ENCODE results near the gene ANXA10. TPM values are rescaled to one million over a fixed set of nuclear protein-coding genes. Genes with fewer than 3 reads are reported as not detected.

ANXA10 gene
- total RNA-seq, 1 experiment from 2014 or later = not detected

GRCh38 chr4:168097161-168097560 lies 4.8 kb downstream of the ANXA10 start:
- no peak for ATAC-seq
- CTCF ChIA-PET = interaction anchor here (0.5 kb wide), 1 partner anchor 56 kb away, joined by 3 read pairs; no protein-coding TSS in a partner anchor
- TF ChIP-seq REST (IDR thresholded peaks at IDR 0.05; ENCODE audit: insufficient read depth in 1 of 2, low read depth in 2 of 2, low read length in 1 of 2) (no peak), POLR2AphosphoS5 (IDR thresholded peaks at IDR 0.05; ENCODE audit: low read depth, low read length) (no peak), CTCF (IDR thresholded peaks at IDR 0.05) (no peak), TCF7L2 (IDR thresholded peaks at IDR 0.05; ENCODE audit: low read depth, low read length) (no peak), SIN3A (IDR thresholded peaks at IDR 0.05; ENCODE audit: borderline replicate concordance, insufficient read depth, low read depth, low read length) (no peak)
- BruUV-seq (replicated peaks) = no TSS peak
- H3K4me3 ChIP-seq (ENCODE audit: low read depth in 2 of 2, low read length in 2 of 2) = no peak overlapping the region
- no peaks in the 10 kb centered on the region for H3K4me1 ChIP-seq (ENCODE audit: control insufficient read depth, insufficient read depth, low read length)
- H3K36me3 ChIP-seq (ENCODE audit: control insufficient read depth, insufficient read depth, low read length) = no peaks in the 10 kb centered on the region
- no peaks in the 10 kb centered on the region for H3K27me3 ChIP-seq (ENCODE audit: control insufficient read depth, insufficient read depth, low read length)
- no peak for DNase-seq (ENCODE audit: low read depth, low spot score)
- H3K27ac ChIP-seq (ENCODE audit: low read length) = peak overlapping the region; percentile 34; the same call in 1 of the 2 replicates
- intact Hi-C loops (cut with micrococcal nuclease; ENCODE audit: unreplicated experiment) = no loop called here
- peaks cover 10% of the 10 kb centered on the region; the same call in 1 of the 2 replicates for H3K9me3 ChIP-seq (ENCODE audit: control insufficient read depth, insufficient read depth, low read depth, low read length)
- POLR2A ChIA-PET = no interaction called here
- in situ Hi-C loops (cut with HindIII; ENCODE audit: low pct_unique_long_range_greater_than_20kb, low sequenced_read_pairs) = no loop called here

- in situ Hi-C loops (cut with HindIII; ENCODE audit: low pct_unique_long_range_greater_than_20kb, low sequenced_read_pairs) = no loop called here
- ATAC-seq = peak; percentile 79
- no TSS peak for BruUV-seq (replicated peaks)
- Histone ChIP-seq H3K4me3 (ENCODE audit: low read depth in 2 of 2, low read length in 2 of 2) (no peak overlapping the region), H3K27ac (ENCODE audit: low read length) (no peak overlapping the region; the same call in 1 of the 2 replicates), H3K36me3 (ENCODE audit: control insufficient read depth, insufficient read depth, low read length) (no peaks in the 10 kb centered on the region), H3K27me3 (ENCODE audit: control insufficient read depth, insufficient read depth, low read length) (no peaks in the 10 kb centered on the region), H3K9me3 (ENCODE audit: control insufficient read depth, insufficient read depth, low read depth, low read length) (peaks cover 16% of the 10 kb centered on the region; the same call in 1 of the 2 replicates), H3K4me1 (ENCODE audit: control insufficient read depth, insufficient read depth, low read length) (no peaks in the 10 kb centered on the region)
- no peak for TF ChIP-seq TCF7L2 (IDR thresholded peaks at IDR 0.05; ENCODE audit: low read depth, low read length)
- no peak for TF ChIP-seq REST (IDR thresholded peaks at IDR 0.05; ENCODE audit: insufficient read depth in 1 of 2, low read depth in 2 of 2, low read length in 1 of 2)
- peak; percentile 87 for DNase-seq (ENCODE audit: low read depth, low spot score)
- intact Hi-C loops (cut with micrococcal nuclease; ENCODE audit: unreplicated experiment) = no loop called here
- CTCF ChIA-PET = no interaction called here
- POLR2A ChIA-PET = no interaction called here
Observed at GRCh38 chr4:168098248-168098717, 5.9 kb downstream of the ANXA10 start.
